GM21619 (cell line): ENCODE measurements around the gene MKLN1.
"Not testable (repeated sequence)": the region's sequence is repeated elsewhere in the genome, so short reads cannot be mapped to it uniquely, and the experiment has no call there.

Source experiments
- ATAC-seq: cut with Tn5 transposase; IDR thresholded peaks from one replicate; pipeline ENCODE4 v1.9.1; 2021; ENCODE audit not compliant: unreplicated experiment

MKLN1 gene

GRCh38 chr7:131307627-131308026, 20.0 kb upstream of the MKLN1 start:
- ATAC-seq = no peak

GRCh38 chr7:131312838-131313237, 14.8 kb upstream of the MKLN1 start:
- no peak for ATAC-seq

- no peak for ATAC-seq
These were observed 7.1 kb upstream of the MKLN1 start for GRCh38 chr7:131320603-131321002.

- ATAC-seq = no peak
These were observed 6.0 kb upstream of the MKLN1 start for GRCh38 chr7:131321656-131322055.

- ATAC-seq = no peak
These were observed 5.6 kb upstream of the MKLN1 start for GRCh38 chr7:131322061-131322460.

GRCh38 chr7:131322861-131323260, 4.8 kb upstream of the MKLN1 start:
- ATAC-seq = no peak

- no peak for ATAC-seq
These were observed 2.4 kb upstream of the MKLN1 start for GRCh38 chr7:131325179-131325840.

GRCh38 chr7:131326576-131326975, 1.1 kb upstream of the MKLN1 start:
- ATAC-seq = no peak

- peak; percentile 26 for ATAC-seq
These were observed 539 bp upstream of the MKLN1 start for GRCh38 chr7:131327049-131327625.

GRCh38 chr7:131328377-131329175, 900 bp downstream of the MKLN1 start:
- ATAC-seq = no peak

GRCh38 chr7:131329176-131329570, 1.5 kb downstream of the MKLN1 start:
- ATAC-seq = no peak

- ATAC-seq = no peak
These were observed 2.6 kb downstream of the MKLN1 start for GRCh38 chr7:131330299-131330698.

- ATAC-seq = no peak
These were observed 4.1 kb downstream of the MKLN1 start for GRCh38 chr7:131331806-131332205.

- not testable (repeated sequence) for ATAC-seq
These were observed 5.1 kb downstream of the MKLN1 start for GRCh38 chr7:131332729-131333128.

- no peak for ATAC-seq
These were observed 8.1 kb downstream of the MKLN1 start for GRCh38 chr7:131335639-131336381.

- ATAC-seq = no peak
These were observed 9.3 kb downstream of the MKLN1 start for GRCh38 chr7:131336956-131337355.

GRCh38 chr7:131338173-131338572, 10.5 kb downstream of the MKLN1 start:
- no peak for ATAC-seq

GRCh38 chr7:131338691-131339390, 11.2 kb downstream of the MKLN1 start:
- no peak for ATAC-seq

- no peak for ATAC-seq
These were observed 14.0 kb downstream of the MKLN1 start for GRCh38 chr7:131341690-131342089.

- ATAC-seq = no peak
These were observed 15.3 kb downstream of the MKLN1 start for GRCh38 chr7:131342864-131343442.
